HG03558 (cell line): Measurements from ENCODE around the gene INHBB.

Experiments used
- ATAC-seq: cut with Tn5 transposase; IDR thresholded peaks from one replicate; pipeline ENCODE4 v1.9.1; 2021; ENCODE audit warnings: moderate number of reproducible peaks; ENCODE audit not compliant: unreplicated experiment; ENCODE audit errors: extremely low read depth

INHBB gene

DNA sequence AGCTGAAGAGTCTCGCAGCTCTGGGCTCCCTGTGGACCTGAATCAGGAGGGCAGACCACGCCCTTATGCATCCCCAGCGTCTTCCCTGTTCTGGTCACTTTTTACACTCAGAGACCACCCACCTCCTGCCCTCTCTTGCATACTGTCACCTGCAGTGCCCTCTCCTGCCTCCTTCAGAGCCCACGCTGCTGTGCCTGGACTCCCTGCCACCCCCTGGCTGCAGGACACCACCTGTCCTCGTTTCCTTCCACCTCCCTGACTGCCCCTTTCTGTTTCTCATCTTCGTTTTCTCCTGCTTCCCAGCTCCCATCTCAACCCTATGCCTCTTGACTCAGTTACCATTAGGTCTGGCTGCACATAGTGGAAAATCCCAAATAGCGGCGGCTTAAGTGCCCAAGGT, 9.2 kb upstream of the INHBB start:
- no peak for ATAC-seq

DNA sequence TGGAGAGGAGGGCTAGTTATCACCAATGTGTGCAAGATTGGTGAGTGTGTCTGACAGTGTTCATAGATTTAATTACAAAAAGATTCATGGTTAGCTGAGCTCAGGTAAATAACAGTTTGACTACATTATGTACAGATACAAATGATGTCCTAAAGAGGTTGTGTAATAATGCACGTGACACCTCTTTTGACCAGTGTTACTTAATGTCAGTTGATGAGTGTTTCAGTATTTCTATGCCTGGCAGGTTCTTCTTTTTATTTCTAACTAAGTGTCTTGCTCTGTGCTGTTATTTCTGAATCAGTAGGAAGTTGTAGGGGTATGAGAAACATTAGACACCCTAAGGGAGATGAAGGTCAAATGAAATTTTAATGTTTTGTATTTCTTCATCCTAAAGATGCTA, 7.9 kb upstream of the INHBB start:
- ATAC-seq: no peak

DNA sequence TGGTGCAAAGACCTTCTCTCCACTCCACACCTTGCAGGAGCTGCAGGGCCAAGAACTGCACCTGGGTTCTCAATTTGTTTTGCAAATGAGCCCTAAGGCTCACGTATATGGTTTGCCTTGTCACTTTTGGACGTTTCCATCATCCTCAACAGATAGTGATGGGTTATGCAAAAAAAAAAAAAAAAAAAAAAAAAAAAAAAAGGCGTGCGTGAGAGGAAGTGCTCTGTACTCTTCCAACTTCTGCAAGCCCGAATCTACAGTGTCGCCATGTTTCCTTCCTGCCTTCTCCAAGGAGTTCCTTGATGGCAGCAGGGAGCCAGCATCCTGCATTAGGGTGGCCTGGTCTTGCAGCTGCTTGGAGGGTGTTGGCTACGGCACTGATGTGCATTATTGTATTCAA, 4.0 kb upstream of the INHBB start:
- no peak for ATAC-seq

DNA sequence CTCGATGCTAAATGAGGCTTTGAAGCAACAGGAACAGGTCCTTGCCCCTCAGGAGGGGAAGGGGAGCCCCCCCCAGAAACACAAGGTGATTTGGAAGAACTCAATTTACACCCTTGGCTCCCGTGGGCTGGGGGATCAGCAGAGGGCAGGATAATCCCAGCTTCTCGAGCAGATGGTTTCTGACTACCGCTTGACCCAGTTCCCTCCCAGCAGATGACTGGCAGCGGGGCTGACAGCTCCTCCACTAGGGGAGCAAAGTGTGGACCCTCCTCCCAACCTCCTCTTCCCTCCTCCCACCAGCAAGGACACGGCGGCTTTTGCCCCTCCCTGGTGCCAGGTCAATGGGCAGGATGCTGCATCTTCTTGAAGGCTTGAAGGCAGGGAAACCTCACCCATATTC, 3.5 kb upstream of the INHBB start:
- no peak for ATAC-seq

DNA sequence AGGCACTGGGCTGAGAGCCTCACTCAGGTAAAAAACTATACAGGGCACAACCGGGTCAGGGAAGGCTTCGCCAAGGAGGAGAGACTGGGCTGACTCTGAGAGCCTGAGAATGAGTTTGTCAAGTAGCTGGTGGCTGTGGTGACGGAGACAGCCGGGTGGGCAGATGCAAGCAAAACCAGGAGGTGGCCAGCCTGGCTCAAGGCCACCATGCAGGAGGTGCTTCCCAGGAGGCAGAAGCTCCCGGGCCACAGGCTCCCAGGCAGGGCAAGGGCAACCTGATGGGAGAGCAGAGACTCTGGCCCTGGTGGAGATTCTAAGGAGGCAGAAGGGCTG, 2.9 kb upstream of the INHBB start:
- no peak for ATAC-seq

DNA sequence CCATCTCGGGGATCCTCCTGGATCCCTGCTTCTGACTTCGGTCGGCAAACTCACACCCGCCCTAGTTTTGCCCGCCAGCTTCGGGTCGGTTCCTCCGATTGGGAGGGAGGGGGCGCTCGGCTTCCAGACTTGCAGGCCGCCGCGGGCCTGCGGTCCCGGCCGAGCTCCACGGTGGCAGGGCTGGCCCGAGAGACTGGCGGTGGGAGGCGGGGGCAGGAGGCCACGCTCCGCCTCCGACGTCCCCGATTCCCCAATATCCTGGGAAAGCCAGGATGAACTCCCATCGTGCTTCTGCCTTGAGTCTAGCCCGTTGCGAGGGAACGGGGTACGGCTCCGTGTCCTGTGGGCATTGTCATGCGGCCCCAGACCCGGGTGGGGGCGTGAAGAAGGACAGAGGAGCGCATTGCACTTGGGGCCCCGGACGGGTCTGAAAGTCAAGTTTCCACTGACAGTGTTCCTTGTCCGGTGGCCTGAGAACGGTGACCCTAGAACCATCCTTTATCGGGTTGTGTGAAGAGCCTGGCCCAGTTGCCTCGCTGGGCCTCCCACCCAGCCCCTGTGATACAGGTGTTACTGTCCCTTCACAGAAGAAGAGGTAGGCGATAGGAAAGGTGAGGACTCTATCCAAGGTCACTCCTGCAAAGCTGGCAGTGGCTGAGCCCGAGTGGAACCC, 2.4 kb upstream of the INHBB start:
- no peak for ATAC-seq

DNA sequence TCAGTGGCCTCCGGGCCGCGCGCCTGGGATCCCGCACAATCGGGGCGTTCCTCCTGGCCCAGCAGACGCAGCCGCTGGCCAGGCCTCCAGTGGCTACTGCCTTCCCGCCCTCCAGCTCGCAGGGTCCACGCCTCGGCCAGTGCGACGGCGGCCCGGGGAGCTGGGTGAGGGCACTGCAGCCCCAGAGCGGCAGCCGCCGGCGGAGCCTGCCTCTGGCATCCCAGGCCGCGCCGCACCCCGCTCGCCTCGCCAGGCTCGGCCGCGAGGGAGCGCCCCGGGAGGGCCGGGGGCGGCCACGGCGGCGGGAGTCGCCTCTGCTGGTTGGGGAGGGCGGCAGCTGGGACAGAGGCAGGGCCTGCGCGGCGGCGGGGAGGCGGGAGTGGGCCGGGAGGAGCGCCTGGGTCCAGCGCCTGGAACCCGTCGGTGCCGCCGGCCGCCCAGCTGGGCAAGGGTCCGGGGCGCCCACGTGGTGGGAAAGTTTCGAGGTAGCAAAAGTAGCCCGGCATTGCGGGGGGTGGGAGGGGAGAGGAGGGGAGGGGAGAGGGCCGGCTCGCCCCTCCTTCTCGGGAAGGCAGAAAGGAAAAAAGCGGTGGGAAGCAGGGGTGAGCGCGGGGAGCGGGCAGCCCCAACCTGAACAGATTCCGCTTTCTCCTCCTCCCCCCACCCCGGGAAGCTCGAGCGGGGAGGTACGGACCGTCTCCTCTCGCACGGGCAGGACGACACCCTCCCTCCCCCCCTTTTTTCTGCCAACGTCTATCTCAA, 1.5 kb upstream of the INHBB start:
- no peak for ATAC-seq

DNA sequence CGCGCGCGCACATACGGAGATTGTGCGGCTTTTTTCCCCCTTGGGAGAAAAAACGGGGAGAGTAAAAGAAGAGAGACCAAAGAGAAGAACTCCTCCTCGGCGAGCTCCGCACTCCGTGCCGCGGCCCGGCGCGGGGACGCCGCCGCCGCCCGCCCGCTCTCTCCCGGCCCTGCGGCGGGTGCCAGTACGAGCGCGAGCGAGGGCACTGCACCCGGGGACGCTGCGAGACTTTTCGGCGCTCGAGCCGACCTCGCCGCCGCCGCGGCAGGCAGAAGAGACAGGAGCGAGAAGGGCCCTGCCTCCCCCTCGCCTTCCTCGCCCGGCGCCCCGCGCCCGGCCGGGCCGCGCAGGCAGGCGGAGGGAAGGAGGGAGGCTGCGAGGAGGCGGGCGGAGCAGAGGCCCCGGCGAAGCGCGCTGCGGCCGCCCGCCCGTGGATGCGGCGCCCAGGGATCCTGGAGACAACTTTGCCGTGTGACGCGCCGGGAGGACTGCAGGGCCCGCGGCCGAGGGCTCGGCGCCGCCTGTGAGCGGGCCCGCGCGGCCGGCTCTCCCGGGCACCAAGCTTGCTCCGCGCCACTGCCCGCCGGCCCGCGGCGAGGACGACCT, 857 bp upstream of the INHBB start:
- no peak for ATAC-seq

DNA sequence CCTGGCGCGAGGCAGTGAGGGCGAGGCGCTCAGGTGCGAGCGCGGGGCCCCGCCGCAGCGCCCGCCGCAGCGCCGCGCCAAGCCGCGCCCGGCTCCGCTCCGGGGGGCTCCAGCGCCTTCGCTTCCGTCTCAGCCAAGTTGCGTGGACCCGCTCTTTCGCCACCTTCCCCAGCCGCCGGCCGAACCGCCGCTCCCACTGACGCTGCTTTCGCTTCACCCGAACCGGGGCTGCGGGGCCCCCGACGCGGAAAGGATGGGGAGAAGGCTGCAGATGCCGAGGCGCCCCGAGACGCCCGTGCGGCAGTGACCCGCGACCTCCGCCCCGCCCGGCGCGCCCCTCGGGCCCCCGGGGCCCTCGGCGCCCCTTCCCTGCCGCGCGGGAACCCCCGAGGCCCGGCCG, 328 bp upstream of the INHBB start:
- ATAC-seq: no peak

DNA sequence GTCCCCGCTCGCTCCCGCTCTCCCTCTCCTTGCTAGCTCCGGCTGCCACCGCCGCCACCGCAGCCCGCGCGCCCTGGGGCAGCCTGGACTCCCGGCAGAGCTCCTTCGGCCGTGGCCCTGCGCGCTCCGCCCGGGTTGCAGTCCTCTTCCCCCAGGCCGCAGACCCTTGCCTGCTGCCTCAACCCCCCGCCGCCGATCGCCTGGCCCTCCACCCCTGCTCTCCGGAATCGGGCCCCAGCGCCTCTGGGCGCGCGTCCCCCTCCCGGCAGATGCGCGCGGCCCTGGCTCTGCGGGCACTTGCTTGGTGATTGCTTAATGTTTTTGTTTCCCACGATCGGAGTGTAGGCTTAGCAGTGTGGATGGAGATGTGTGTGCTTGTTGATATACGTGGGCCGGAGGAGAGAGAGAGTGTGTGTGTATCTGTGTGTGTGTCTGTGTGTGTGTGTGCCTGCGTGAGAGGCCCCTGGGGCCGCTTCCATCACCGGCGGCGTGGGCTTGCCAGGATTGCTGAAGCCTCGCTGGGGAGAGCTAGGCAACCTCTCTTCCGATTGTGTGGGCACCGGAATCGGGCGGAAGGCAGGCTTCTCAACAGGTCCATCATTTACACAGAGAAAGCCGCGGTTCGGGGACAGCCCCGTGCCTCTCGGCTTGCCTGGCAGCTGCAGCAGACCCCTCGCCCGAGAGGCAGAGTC, 877 bp downstream of the INHBB start:
- ATAC-seq: no peak

DNA sequence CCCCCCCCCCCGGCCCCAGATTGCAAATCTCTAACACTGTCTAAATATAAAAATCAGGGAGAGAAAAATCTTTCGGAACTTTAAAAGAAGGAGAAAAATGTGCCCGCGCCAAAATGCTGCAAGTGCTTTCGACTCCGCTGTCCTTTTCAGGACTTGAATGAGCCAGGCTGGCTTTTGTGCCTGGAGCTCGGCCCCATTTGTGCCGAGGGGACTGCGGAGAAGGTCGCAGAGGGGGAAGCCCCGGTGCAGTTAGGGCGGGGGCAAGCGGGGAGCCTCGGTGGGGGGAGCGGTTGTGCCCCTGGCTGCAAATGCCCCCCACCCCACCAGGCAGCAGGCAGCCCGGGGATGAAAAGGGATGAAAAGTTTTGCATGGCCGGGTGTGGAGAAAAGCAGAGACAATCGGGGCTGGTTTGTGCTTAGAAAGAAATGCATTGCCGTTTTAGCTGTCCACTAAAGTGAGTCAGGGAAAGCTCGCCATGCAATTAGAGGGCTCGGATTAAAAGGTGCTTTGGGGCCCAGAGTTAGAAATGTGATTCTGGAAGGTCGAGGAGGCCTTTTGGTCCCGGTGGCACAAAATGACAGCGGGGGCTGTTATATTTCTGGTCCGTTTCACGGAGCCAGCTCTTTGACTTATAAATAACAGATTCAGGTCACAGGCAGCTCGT, 1.6 kb downstream of the INHBB start:
- ATAC-seq: no peak

DNA sequence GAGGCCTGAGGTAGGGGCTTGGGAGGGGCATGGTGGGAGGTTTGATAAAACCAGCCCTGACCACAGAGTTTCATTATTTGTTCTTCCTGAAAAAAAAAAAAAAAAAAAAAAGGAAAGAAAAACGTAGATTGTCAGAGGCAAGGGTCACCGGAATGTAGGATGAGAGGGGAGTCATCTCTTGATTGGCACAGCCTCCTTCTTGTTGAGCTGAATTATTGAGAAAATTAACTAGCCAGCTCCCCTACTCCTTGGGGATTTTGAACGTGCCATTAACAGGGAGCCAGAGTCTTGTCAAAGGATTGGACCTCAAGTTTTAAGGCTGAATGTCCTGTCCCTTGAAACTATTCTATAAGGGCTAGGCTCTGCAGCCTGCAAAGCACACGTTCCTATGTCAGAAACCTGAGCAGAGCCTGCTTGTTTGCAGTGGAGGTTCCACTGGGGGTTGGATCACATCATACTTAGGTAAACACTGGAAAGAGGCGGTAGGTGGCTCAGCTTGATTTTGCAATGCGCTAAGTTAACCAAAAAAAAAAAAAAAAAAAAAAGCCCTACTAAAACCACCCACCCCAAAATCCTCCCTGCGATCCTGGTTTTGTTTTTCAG, 2.3 kb downstream of the INHBB start:
- no peak for ATAC-seq

DNA sequence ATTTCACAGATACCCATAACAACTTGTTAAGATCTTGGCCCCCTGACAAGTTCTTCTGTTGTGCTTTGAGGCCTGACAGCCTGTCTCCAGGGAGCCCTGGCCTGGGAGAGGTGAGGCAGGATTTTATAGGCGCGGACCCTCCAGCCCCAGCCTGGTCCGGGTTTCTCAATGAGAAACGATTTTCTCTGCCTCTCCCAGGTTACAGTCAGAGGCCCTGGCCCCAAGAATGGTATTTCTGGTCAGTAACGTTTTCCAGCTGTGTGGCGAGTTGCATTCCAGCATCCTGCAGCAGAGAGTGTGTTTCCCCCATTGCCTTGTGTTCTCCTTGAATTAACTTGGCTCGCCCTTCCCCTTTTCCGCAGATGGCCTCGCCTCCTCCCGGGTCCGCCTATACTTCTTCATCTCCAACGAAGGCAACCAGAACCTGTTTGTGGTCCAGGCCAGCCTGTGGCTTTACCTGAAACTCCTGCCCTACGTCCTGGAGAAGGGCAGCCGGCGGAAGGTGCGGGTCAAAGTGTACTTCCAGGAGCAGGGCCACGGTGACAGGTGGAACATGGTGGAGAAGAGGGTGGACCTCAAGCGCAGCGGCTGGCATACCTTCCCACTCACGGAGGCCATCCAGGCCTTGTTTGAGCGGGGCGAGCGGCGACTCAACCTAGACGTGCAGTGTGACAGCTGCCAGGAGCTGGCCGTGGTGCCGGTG, 3.0 kb downstream of the INHBB start:
- ATAC-seq: no peak

DNA sequence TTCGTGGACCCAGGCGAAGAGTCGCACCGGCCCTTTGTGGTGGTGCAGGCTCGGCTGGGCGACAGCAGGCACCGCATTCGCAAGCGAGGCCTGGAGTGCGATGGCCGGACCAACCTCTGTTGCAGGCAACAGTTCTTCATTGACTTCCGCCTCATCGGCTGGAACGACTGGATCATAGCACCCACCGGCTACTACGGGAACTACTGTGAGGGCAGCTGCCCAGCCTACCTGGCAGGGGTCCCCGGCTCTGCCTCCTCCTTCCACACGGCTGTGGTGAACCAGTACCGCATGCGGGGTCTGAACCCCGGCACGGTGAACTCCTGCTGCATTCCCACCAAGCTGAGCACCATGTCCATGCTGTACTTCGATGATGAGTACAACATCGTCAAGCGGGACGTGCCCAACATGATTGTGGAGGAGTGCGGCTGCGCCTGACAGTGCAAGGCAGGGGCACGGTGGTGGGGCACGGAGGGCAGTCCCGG, 3.5 kb downstream of the INHBB start:
- no peak for ATAC-seq

DNA sequence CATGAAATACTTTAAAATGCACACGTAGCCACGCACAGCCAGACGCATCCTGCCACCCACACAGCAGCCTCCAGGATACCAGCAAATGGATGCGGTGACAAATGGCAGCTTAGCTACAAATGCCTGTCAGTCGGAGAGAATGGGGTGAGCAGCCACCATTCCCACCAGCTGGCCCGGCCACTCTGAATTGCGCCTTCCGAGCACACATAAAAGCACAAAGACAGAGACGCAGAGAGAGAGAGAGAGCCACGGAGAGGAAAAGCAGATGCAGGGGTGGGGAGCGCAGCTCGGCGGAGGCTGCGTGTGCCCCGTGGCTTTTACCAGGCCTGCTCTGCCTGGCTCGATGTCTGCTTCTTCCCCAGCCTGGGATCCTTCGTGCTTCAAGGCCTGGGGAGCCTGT, 4.1 kb downstream of the INHBB start:
- ATAC-seq: no peak

DNA sequence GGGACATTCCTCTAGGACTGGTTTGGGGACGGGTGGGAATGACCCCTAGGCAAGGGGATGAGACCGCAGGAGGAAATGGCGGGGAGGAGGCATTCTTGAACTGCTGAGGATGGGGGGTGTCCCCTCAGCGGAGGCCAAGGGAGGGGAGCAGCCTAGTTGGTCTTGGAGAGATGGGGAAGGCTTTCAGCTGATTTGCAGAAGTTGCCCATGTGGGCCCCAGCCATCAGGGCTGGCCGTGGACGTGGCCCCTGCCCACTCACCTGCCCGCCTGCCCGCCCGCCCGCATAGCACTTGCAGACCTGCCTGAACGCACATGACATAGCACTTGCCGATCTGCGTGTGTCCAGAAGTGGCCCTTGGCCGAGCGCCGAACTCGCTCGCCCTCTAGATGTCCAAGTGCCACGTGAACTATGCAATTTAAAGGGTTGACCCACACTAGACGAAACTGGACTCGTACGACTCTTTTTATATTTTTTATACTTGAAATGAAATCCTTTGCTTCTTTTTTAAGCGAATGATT, 4.9 kb downstream of the INHBB start:
- no peak for ATAC-seq

DNA sequence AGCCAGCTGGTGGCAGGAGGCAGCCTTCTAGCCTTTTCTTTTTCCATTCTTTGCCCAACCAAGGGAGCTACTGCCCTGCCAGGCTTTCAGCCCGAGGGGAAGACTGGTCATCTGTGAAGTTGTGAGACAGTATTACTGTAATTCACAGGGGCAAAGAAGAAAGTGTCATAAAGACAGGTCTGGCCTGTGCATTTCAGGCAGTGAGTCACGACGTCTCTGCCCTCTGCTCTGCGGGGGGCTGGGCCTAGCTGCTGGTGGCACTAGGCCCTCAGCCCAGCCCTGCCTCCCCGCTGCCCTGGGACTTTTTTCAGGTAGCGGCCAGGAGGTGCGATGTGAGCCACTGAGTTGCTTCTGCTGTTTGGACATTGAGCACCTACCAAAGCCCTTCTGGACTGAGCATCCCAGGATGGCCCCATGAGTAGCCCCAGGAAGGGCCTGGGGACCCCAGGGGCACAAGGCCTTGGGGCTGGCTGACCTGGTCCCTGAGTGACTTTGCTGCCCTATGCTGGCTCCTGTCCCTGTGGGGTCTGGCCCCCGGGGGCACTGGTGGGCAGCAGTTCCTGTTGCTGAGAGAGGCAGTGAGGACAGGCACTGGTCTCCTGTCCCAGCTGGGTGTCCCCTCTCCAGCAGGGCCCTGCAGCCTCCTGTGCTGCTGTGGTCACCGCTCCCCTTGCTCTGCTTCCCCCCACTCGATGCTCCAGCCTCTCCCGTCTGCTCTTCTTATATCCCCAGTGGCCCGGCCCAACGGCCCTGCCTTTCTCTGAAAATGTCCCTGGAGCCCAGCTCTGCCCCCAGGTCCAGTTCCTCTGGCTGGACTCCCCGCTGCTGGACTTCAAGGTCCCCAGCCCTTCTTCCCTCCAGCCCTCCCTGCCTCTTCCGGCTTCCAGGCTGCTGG, 7.0 kb downstream of the INHBB start:
- no peak for ATAC-seq

DNA sequence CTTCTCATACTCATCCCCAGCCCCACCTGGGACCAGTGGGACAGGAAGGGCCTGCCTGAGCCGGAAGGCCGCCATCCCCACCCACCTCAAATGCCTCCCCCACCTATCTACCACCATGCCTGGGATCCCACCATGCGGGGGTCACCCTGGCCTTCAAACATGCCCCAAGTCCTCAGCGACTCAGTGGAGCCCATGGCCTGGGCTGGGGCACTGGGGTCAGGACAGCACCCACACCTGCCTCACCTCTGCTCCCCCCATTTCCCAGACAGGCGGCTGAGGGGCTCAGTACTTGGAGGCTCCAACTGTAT, 7.6 kb downstream of the INHBB start:
- ATAC-seq: no peak

DNA sequence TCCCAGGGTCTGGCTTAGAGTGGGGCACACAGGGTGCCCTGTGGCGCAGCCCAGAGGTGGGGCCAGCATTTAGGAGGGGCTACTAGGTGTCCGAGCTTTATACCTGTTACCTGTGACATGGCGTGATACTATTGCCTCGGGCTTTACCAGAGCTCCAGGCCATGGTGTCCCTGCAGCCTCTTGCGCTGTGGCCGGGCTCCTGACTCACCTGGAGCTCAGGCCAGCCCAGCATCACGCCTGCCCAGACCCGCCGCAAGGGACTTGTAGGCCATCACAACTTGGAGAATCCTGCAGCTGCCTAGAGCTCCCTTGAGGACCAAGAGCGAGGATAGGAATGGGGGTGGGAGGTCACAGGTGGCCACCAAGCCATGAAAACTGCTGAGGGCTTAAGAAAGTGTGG, 8.0 kb downstream of the INHBB start:
- ATAC-seq: no peak
